ENCODE results near the gene SLC6A19.

The SLC6A19 gene

GRCh38 chr5:1211701-1212100, 10.3 kb downstream of the SLC6A19 start:
- no peak for DNase-seq

DNA sequence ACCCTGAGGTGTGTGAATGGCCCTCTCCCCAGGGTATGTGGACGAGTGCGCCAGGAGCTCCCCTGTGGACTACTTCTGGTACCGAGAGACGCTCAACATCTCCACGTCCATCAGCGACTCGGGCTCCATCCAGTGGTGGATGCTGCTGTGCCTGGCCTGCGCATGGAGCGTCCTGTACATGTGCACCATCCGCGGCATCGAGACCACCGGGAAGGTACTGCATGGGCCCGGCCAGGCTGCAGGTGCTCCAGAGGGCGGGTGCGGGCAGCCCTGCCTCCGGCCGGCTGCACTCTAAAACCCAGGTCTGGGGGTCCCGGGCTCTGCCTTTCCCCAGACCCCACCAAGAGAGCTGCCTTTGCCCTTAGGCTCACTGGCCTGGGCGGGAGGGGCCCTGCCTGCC, 10.9 kb downstream of the SLC6A19 start:
- no peak for DNase-seq

DNA sequence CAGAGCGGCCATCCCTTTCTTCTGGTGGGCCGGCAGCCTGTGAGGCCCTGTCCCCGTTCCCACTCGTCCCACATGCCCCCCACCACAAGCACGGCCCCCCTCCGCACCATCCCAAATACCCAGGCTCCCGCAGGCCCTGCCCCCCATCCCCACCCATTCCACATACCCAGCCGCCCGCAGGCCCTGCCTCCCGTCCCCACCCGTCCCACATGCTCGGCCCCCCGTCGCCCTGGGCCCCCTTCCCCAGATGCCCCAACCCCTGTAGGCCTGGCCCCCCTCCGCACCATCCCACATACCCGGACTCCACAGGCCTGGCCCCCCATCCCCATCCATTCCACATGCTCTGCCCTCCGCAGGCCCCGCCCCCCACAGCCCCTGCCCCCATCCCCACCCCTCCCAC, 11.5 kb downstream of the SLC6A19 start:
- DNase-seq: no peak

- DNase-seq: no peak
Observed at GRCh38 chr5:1213508-1214162, 12.2 kb downstream of the SLC6A19 start.

GRCh38 chr5:1214163-1214935, 13.0 kb downstream of the SLC6A19 start:
- DNase-seq: no peak

- DNase-seq: no peak
Observed at GRCh38 chr5:1214936-1215220, 13.5 kb downstream of the SLC6A19 start.

DNA sequence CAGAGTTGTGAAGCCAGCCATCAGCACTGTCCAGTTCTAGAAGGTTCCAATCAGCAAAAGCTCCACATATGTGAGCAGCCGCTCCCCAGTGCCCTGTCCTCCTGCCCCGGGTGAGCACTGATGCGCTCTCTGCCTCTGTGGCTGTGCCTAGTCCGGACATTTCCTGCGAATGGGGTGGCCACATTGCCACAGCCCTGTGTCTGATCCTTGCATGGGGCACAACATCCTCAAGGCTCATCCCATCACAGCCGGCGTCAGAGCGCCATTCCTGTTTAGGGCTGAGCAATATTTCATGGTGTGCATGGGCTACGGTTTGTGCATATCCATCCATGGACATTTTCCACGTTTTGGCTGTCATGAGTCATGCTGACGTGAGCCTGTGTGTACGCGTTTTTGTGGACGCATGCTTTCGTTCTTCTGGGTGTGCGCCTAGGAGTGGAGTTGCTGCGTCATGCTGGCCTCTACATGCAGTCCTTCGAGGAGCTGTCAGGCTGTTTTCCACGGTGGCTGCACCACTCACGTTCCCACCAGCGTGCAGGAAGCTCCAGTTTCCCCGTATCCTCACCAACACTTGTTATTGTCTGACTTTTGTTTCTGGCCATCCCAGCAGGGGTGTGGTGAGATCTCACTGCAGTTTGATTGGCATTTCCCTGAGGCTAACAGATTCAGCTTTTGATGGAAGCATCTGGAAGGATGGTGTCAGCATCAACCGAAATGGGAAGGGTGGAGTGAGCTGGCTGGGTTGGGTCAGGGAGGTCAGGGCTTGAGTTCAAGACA, 14.1 kb downstream of the SLC6A19 start:
- no peak for DNase-seq

DNA sequence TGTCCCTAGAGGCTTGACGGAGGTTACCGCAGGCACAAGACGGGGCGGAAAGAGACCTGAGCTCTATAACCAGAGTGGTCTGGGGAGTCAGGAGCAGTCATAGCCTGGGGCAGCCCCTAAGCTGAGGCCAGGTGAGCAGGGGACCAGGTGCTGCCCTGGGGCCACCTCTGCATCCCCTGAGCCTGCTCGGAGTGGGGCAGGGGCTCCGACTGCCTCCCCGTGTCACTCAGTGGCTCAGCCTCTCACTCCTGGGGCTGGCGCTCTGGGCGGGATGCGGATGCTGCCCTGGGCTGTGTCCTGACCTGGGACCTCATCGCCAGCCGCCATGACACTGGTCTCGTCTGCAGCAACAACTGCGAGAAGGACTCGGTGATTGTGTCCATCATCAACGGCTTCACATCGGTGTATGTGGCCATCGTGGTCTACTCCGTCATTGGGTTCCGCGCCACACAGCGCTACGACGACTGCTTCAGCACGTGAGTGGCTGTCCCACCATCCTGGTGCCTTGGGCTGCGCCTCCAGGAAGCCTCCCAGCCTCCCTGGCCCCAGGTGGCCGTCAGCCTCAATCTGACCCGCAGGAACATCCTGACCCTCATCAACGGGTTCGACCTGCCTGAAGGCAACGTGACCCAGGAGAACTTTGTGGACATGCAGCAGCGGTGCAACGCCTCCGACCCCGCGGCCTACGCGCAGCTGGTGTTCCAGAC, 15.0 kb downstream of the SLC6A19 start:
- no peak for DNase-seq

GRCh38 chr5:1216918-1217295, 15.5 kb downstream of the SLC6A19 start:
- no peak for DNase-seq

DNA sequence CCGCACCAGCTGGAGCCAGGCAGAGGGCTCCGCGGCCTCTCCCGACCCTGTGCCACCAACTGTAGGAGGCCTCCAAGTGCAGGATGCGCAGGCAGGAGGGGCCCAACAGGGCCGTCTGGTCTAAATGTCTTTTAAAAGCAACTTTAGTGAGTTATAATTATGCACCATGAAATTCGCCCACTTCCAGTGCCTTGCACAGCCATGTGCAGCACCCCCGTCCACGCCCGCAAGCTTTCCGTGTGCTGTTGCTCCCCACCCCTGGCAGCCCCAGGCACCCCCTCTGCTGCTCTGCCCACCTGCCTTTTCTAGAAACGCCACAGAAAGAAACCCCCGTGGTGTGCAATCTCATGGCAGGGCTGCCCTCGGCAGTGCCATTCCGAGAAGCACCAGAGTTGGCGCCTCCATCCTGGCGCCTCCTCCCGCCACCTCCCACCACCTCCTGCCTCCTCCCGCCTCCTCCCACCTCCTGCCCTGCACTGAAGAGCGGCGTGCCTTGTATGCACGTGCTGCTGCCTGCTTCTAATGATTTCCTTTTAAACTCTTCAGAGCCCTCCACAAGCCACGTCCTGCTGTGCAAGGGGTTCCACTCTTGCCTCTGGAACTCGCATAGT, 16.3 kb downstream of the SLC6A19 start:
- no peak for DNase-seq

GRCh38 chr5:1218351-1219080, 17.1 kb downstream of the SLC6A19 start:
- DNase-seq: no peak

GRCh38 chr5:1219098-1219767, 17.8 kb downstream of the SLC6A19 start:
- no peak for DNase-seq

- no peak for DNase-seq
Observed at GRCh38 chr5:1219768-1220100, 18.3 kb downstream of the SLC6A19 start.

GRCh38 chr5:1220351-1220750, 19.0 kb downstream of the SLC6A19 start:
- DNase-seq: no peak

- DNase-seq: no peak
Observed at GRCh38 chr5:1220831-1221230, 19.4 kb downstream of the SLC6A19 start.

- no peak for DNase-seq
Observed at GRCh38 chr5:1221721-1222120, 20.3 kb downstream of the SLC6A19 start.

DNA sequence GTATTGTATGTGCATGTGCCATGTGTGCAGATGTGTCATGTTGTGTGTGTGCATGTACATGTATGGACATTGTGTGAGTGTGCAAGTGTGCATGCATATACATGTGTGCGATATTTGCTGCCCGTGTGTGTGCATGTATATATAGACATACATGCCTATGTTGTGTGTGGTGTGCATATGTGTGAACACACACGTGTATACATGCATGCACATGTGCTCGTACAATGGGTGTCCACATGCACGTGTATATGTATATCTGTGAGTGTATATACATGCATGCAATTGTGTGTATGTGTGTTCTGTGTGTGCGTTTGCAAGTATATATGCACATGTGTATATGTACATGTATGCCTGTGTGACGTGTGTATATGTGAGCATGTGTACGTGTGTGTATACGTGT, 20.8 kb downstream of the SLC6A19 start:
- no peak for DNase-seq

GRCh38 chr5:1222621-1223277, 21.4 kb downstream of the SLC6A19 start:
- no peak for DNase-seq

DNA sequence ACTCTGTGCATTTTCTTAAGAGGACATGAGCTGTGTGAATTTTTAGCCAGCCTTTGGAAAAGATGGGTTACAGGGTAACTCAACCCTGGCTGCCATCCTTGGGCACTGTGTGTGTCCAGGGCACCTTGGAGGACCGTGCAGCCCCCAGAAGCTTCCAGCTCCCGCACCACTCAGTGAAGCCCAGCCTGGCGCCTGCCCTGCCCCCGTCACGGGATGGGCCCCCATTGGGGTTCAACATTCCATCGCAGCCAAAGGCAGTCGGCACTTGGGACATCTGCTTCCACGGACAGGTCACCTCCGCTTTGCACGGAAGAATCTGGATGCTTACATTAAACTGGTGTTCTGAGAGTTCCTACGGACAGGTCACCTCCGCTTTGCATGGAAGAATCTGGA, 21.9 kb downstream of the SLC6A19 start:
- no peak for DNase-seq

- DNase-seq: no peak
Observed at GRCh38 chr5:1224631-1225030, 23.2 kb downstream of the SLC6A19 start.

DNA sequence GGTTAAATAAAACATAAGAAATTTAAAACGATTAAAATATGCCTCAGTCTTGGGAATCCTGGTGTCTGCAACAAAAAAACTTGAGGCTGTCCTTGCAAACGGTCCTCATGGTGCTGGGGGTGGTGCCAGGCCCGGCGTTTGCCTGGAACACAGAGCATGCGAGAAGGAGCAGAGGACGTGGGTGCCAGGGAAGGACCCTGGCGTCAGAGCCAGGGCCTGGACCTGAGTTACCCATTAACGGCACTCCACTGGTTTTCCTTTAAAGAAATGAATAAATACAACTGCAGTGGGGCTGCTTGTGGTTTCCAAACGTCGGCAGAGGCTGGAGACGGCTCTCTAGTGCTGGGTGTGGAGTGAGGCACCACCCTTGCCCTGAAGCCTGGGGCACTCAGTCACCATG, 23.7 kb downstream of the SLC6A19 start, which contains the start of gene SLC6A18:
Gene SLC6A18 (plus strand): TSS at position 301 of the 400 bp plus-strand sequence. CDS start 97 bp downstream, at position 398.
- no peak for DNase-seq

Data from AML-193 (cell line).